Natural killer cell (primary cell): Measurements from ENCODE around the gene SCLT1. TPM values are rescaled to one million over a fixed set of nuclear protein-coding genes. Genes with fewer than 3 reads are reported as not detected.

Experiments used
- ATAC-seq, 3 donors: fragments of 150-1000 bp in 2 of 3; fragments of 200-7000 bp in 1 of 3; cut with Tn5 transposase; 1 replicate in 1 of 3; 2 replicates in 2 of 3; pipeline ENCODE4 v1.10.0; 2021; ENCODE audit warnings: mild to moderate bottlenecking in 2 of 3, moderate library complexity in 2 of 3
- DNase-seq, 2 donors: peaks; one replicate each; pipeline versions ENCODE4 v3.0.0 to v3.0.0-alpha.2; 2013 to 2021; ENCODE audit warnings: mixed read lengths in 1 of 2
- H3K27ac ChIP-seq: one replicate; pipeline ENCODE4 v1.5.1; 2013; ENCODE audit warnings: mild to moderate bottlenecking, low read length
- H3K27me3 ChIP-seq: one replicate; pipeline ENCODE4 v1.6.1; 2013; ENCODE audit warnings: low read length; ENCODE audit not compliant: control insufficient read depth, insufficient read depth
- H3K36me3 ChIP-seq: one replicate; pipeline ENCODE4 v1.6.1; 2013; ENCODE audit warnings: low read length; ENCODE audit not compliant: control insufficient read depth, insufficient read depth
- H3K4me1 ChIP-seq: one replicate; pipeline ENCODE4 v1.6.1; 2013; ENCODE audit warnings: low read length; ENCODE audit not compliant: control insufficient read depth, insufficient read depth
- H3K4me3 ChIP-seq: one replicate; pipeline ENCODE4 v1.5.1; 2013; ENCODE audit warnings: low read length
- H3K9me3 ChIP-seq: one replicate; pipeline ENCODE4 v1.6.1; 2013; ENCODE audit warnings: low read length; ENCODE audit not compliant: control insufficient read depth, insufficient read depth
- H3K27ac Mint-ChIP-seq, 2 donors: one replicate each; pipeline ENCODE4 v1.8.0; 2022; ENCODE audit warnings: mild to moderate bottlenecking in 2 of 2, mixed read lengths in 2 of 2, moderate library complexity in 1 of 2
- H3K27me3 Mint-ChIP-seq, 2 donors: one replicate each; pipeline ENCODE4 v1.8.0; 2022; ENCODE audit warnings: low read depth in 2 of 2, mixed read lengths in 2 of 2
- H3K36me3 Mint-ChIP-seq: one replicate; pipeline ENCODE4 v1.8.0; 2022; ENCODE audit warnings: mixed read lengths
- H3K4me1 Mint-ChIP-seq, 2 donors: one replicate each; pipeline ENCODE4 v1.8.0; 2022; ENCODE audit warnings: mixed read lengths in 2 of 2
- H3K4me3 Mint-ChIP-seq: one replicate; pipeline ENCODE4 v1.8.0; 2022; ENCODE audit warnings: mild to moderate bottlenecking, moderate library complexity, mixed read lengths
- H3K9me3 Mint-ChIP-seq, 2 donors: one replicate each; pipeline ENCODE4 v1.8.0; 2022; ENCODE audit warnings: mixed read lengths in 2 of 2
- WGBS: methylation state at CpG from one replicate; pipeline ENCODE4 v1.1.7; 2013; ENCODE audit warnings: missing lambda C conversion rate; ENCODE audit not compliant: insufficient coverage; 5-methylcytosine and 5-hydroxymethylcytosine counted together
- intact Hi-C: fragments of 100-400 bp; cut with micrococcal nuclease; formaldehyde crosslinking; loops from one replicate; pipeline ENCODE4 v1.14.2; 2022
- total RNA-seq, 4 donors: library from RNA; stranded (reverse); fragments of 120-200 nt in 1 of 4; gene quantifications; one replicate each; pipeline versions ENCODE4 v1.2.3 to v1.2.4, GENCODE V29; 2013 to 2022
- TF ChIP-seq, protein P1 (sequence below): fragments of 200-600 bp; IDR thresholded peaks from one replicate; pipeline ENCODE4 v1.8.0; 2022; ENCODE audit warnings: antibody characterized with exemption

The SCLT1 gene
- total RNA-seq, 3 donors from 2014 or later (not counting 1 experiment from before 2014, with no cell fraction given), result 54.0 to 59.9 (median 55.4) TPM

DNA sequence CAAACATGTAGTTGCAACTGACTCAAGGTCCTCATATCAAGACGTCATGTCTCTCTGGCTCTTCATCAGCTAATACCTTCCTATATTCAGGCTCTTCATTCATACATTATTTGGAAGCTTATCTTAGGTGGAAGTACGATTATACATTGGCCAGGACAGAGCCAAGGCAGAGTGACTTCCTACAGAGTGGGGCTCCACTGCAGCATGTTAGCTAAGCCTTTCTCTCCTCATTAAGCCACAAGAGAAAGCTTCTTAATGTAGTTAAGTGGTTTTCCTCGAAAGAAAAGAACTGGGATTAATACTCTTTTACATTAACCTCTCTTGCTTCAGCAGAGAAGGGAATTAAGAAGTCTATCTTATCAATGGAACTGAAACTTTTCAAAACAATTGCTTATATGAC is 17.6 kb upstream of the SCLT1 start:
- H3K27ac ChIP-seq, result no peak overlapping the region
- Mint-ChIP-seq H3K4me1 (no peaks in the 10 kb centered on the region), H3K27me3 (no peaks in the 10 kb centered on the region), H3K4me3 (no peak overlapping the region), H3K36me3 (no peaks in the 10 kb centered on the region), H3K27ac (no peak overlapping the region), H3K9me3 (no peaks in the 10 kb centered on the region)
- no peaks in the 10 kb centered on the region for H3K27me3 ChIP-seq
- H3K4me1 ChIP-seq, result no peaks in the 10 kb centered on the region
- TF ChIP-seq, protein P1, sequence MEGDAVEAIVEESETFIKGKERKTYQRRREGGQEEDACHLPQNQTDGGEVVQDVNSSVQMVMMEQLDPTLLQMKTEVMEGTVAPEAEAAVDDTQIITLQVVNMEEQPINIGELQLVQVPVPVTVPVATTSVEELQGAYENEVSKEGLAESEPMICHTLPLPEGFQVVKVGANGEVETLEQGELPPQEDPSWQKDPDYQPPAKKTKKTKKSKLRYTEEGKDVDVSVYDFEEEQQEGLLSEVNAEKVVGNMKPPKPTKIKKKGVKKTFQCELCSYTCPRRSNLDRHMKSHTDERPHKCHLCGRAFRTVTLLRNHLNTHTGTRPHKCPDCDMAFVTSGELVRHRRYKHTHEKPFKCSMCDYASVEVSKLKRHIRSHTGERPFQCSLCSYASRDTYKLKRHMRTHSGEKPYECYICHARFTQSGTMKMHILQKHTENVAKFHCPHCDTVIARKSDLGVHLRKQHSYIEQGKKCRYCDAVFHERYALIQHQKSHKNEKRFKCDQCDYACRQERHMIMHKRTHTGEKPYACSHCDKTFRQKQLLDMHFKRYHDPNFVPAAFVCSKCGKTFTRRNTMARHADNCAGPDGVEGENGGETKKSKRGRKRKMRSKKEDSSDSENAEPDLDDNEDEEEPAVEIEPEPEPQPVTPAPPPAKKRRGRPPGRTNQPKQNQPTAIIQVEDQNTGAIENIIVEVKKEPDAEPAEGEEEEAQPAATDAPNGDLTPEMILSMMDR, result no peak
- ATAC-seq (no peak), DNase-seq (no peak)
- H3K9me3 ChIP-seq, result no peaks in the 10 kb centered on the region
- peaks cover 24% of the 10 kb centered on the region for H3K36me3 ChIP-seq
- WGBS, result 90% methylated on average over 2 of the region's 3 CpGs
- no peak overlapping the region for H3K4me3 ChIP-seq
- intact Hi-C loops, result no loop called here

- H3K27ac ChIP-seq, result no peak overlapping the region
- no peaks in the 10 kb centered on the region for H3K27me3 ChIP-seq
- H3K4me1 ChIP-seq, result no peaks in the 10 kb centered on the region
- no peaks in the 10 kb centered on the region for H3K9me3 ChIP-seq
- Mint-ChIP-seq H3K27me3 (no peaks in the 10 kb centered on the region), H3K4me3 (no peak overlapping the region), H3K27ac (no peak overlapping the region), H3K9me3 (no peaks in the 10 kb centered on the region), H3K36me3 (no peaks in the 10 kb centered on the region), H3K4me1 (no peaks in the 10 kb centered on the region)
- ATAC-seq (no peak), DNase-seq (no peak)
- peaks cover 24% of the 10 kb centered on the region for H3K36me3 ChIP-seq
- 96% methylated on average over 3 of the region's 3 CpGs for WGBS
- TF ChIP-seq, protein P1, result no peak
- H3K4me3 ChIP-seq, result no peak overlapping the region
- intact Hi-C loops, result no loop called here
Measured at GRCh38 chr4:129109965-129110824, 16.9 kb upstream of the SCLT1 start.

DNA sequence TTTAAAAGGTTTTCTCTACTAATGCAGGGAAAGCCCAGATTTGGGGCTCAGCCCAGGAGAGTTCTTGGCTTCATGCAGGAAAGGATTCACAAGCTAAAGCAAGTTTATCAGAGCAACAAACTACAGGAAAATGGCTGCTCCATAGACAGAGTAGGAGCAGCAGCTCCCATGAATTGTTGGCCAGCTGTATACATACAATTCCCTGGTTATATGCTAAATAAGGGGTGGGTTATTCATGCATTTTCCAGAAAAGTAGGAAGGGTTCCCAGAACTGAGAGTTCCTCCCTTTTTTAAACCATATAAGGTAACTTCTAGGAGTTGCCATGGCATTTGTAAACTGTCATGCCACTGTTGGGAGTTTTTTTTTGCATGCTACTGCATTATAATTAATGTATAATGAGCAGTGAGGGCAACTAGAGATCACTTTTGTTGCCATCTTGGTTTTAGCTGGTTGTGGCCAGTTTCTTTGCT is 5.2 kb upstream of the SCLT1 start:
- H3K27ac ChIP-seq, result no peak overlapping the region
- Mint-ChIP-seq H3K27me3 (no peaks in the 10 kb centered on the region), H3K9me3 (no peaks in the 10 kb centered on the region), H3K36me3 (peaks cover 6% of the 10 kb centered on the region), H3K27ac (no peak overlapping the region), H3K4me1 (peaks cover 13 to 31% of the 10 kb centered on the region in 2 donors), H3K4me3 (no peak overlapping the region)
- TF ChIP-seq, protein P1, result no peak
- no peaks in the 10 kb centered on the region for H3K4me1 ChIP-seq
- no peaks in the 10 kb centered on the region for H3K27me3 ChIP-seq
- intact Hi-C loops, result no loop called here
- ATAC-seq (no peak), DNase-seq (no peak)
- peaks cover 2% of the 10 kb centered on the region for H3K36me3 ChIP-seq
- H3K9me3 ChIP-seq, result no peaks in the 10 kb centered on the region
- H3K4me3 ChIP-seq, result no peak overlapping the region
